HAP-1 (cell line): ENCODE results near the gene RHNO1.
A peak's percentile ranks its signal among the peaks of the same experiment; 100 is the strongest.

ENCODE experiments used
- DNase-seq, 2 experiments: peaks; one replicate each; pipeline ENCODE4 v3.0.0-alpha.2; 2016 to 2020; ENCODE audit warnings: low spot score in 2 of 2
- H3K27me3 ChIP-seq: fragments of 250-450 bp; sonication (Bioruptor Pico); 2 replicates; pipeline ENCODE4 v1.5.1; 2020; ENCODE audit warnings: low read depth, mild to moderate bottlenecking, moderate library complexity
- H3K36me3 ChIP-seq: fragments of 250-450 bp; sonication (Bioruptor Pico); replicated peaks from 2 replicates; pipeline ENCODE4 v1.5.1; 2020; ENCODE audit warnings: mild to moderate bottlenecking
- H3K4me1 ChIP-seq: fragments of 250-450 bp; sonication (Bioruptor Pico); 2 replicates; pipeline ENCODE4 v1.5.1; 2020; ENCODE audit warnings: mild to moderate bottlenecking
- H3K4me3 ChIP-seq: fragments of 250-450 bp; sonication (Bioruptor Pico); 2 replicates; pipeline ENCODE4 v1.5.1; 2020; ENCODE audit warnings: mild to moderate bottlenecking, moderate library complexity
- H3K9me3 ChIP-seq: fragments of 250-450 bp; sonication (Bioruptor Pico); 2 replicates; pipeline ENCODE4 v1.5.1; 2020; ENCODE audit warnings: mild to moderate bottlenecking, moderate library complexity
- in situ Hi-C: fragments of 300-500 bp; cut with MboI; formaldehyde crosslinking; loops from 3 replicates; pipeline ENCODE4 v1.14.3; 2020; ENCODE audit warnings: low sequenced_read_pairs, inconsistent platforms, mixed read lengths

RHNO1 gene

DNA sequence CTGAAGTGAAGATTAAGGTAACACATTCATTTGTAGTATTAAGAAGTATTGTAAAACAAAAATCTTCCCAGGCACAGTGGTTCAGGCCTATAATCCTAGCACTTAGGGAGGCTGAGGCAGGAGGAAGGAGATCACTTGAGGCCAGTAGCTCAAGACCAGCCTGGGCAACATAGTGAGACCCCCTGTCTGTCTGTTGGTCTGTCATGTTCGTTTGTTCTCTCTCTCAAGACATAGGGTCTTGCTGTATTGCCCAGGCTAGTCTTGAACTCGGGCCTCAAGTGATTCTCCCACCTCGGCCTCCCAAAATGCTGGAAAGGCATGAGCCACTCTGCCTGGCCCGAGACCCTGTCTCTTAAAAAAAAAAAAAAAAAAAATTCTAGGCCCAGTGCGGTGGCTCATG, 20.4 kb downstream of the RHNO1 start:
- Histone ChIP-seq H3K4me3 (no peak overlapping the region), H3K9me3 (no peaks in the 10 kb centered on the region), H3K36me3 (no peaks in the 10 kb centered on the region), H3K27me3 (no peaks in the 10 kb centered on the region), H3K4me1 (peaks cover 16% of the 10 kb centered on the region)
- in situ Hi-C loops: no loop called here
- no peak for DNase-seq

- Histone ChIP-seq H3K4me1 (peaks cover 8% of the 10 kb centered on the region), H3K27me3 (no peaks in the 10 kb centered on the region), H3K9me3 (no peaks in the 10 kb centered on the region), H3K4me3 (no peak overlapping the region), H3K36me3 (no peaks in the 10 kb centered on the region)
- in situ Hi-C loops: no loop called here
- no peak for DNase-seq
These were observed 23.6 kb downstream of the RHNO1 start for GRCh38 chr12:2900642-2901041.

GRCh38 chr12:2902272-2902880, 25.4 kb downstream of the RHNO1 start:
- Histone ChIP-seq H3K27me3 (no peaks in the 10 kb centered on the region), H3K4me3 (no peak overlapping the region), H3K4me1 (peaks cover 8% of the 10 kb centered on the region), H3K9me3 (no peaks in the 10 kb centered on the region), H3K36me3 (no peaks in the 10 kb centered on the region)
- DNase-seq: no peak
- in situ Hi-C loops: no loop called here

GRCh38 chr12:2904260-2904659, 27.2 kb downstream of the RHNO1 start:
- no peak for DNase-seq
- peaks cover 8% of the 10 kb centered on the region for H3K4me1 ChIP-seq
- no peak overlapping the region for H3K4me3 ChIP-seq
- no peaks in the 10 kb centered on the region for H3K36me3 ChIP-seq
- H3K9me3 ChIP-seq: no peaks in the 10 kb centered on the region
- H3K27me3 ChIP-seq: no peaks in the 10 kb centered on the region
- in situ Hi-C loops: no loop called here

DNA sequence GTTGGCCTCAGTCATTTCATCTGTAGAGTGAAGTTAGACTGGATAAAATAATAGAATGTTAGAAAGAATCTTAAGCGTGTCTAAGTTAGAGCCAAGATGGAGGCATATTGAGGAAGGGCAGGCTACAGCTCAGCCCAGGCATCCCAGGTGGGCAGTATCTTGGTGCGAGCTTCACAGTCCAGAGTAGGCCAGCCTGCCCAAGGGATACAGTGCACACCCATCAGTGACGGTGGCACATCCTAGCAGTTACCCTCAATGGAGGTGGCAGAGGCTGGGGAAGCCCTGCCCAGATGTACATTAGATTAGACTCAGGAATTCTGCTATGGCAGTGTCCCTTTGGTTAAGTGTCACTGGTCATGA, 35.2 kb downstream of the RHNO1 start:
- Histone ChIP-seq H3K27me3 (no peaks in the 10 kb centered on the region), H3K36me3 (no peaks in the 10 kb centered on the region; the same call in 1 of the 2 replicates), H3K4me3 (no peak overlapping the region), H3K4me1 (no peaks in the 10 kb centered on the region), H3K9me3 (no peaks in the 10 kb centered on the region)
- in situ Hi-C loops: no loop called here
- DNase-seq: no peak

GRCh38 chr12:2919249-2919648, 42.2 kb downstream of the RHNO1 start:
- no peaks in the 10 kb centered on the region for H3K9me3 ChIP-seq
- H3K4me3 ChIP-seq: no peak overlapping the region
- H3K4me1 ChIP-seq: peaks cover 12% of the 10 kb centered on the region
- peaks cover 15% of the 10 kb centered on the region for H3K36me3 ChIP-seq
- in situ Hi-C loops: no loop called here
- no peak for DNase-seq
- no peaks in the 10 kb centered on the region for H3K27me3 ChIP-seq

DNA sequence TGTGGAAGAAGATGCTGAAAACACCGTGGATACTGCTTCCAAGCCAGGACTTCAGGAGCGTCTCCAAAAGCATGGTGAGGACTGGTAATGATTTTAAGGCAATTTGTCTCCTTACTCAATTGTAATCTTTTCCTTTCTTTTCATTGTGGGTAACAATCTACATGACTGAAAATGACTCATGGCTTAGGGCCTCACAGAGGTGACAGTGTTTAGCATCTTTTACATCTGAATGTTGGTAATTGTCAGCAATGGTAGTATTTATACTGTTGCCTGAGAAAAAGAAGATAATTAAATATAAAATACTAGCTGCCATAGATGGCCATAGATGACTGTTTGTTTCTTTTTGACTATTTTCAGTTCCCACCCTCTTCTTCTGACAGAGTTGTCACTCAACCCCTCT, 45.3 kb downstream of the RHNO1 start:
- peaks cover 22% of the 10 kb centered on the region for H3K36me3 ChIP-seq
- H3K27me3 ChIP-seq: no peaks in the 10 kb centered on the region
- H3K4me1 ChIP-seq: peaks cover 12% of the 10 kb centered on the region
- H3K9me3 ChIP-seq: no peaks in the 10 kb centered on the region
- no peak overlapping the region for H3K4me3 ChIP-seq
- DNase-seq: peak; percentile 32 to 85
- in situ Hi-C loops: no loop called here

DNA sequence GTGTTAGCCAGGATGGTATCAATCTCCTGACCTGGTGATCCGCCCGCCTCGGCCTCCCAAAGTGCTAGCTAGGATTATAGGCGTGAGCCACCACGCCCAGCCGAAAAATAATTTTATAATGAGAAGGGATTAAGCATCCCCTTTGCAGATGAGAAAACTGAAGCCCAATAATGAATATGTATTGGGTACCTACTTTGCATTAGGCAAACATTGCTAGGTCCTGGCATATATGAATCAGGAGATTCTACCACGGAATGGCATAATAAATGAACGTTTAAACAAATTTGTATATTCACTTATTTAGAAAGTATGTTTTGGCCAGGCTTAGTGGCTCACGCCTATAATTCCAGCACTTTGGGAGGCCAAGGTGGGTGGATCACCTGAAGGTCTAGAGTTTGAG, 46.0 kb downstream of the RHNO1 start:
- DNase-seq: no peak
- peaks cover 12% of the 10 kb centered on the region for H3K4me1 ChIP-seq
- in situ Hi-C loops: no loop called here
- H3K4me3 ChIP-seq: no peak overlapping the region
- no peaks in the 10 kb centered on the region for H3K27me3 ChIP-seq
- peaks cover 22% of the 10 kb centered on the region for H3K36me3 ChIP-seq
- H3K9me3 ChIP-seq: no peaks in the 10 kb centered on the region

DNA sequence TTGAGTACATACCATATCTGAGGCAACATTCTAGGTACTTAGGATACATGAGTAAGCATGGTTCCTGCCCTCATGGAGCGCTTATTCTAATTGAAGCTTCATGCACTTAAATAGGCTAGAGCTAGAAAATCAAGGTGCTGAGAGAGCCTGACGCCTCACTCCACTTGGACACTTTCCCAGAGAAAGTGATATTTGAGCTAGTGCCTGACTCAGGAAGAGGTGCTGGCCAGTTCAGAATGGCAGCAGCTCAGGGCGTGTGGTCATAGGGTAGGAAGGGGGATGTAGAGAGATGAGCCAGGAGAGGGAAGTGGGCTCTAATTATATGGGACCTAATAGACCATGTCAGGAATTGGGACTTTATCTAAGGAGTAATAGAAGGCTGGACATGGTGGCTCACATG, 47.0 kb downstream of the RHNO1 start:
- DNase-seq: no peak
- H3K9me3 ChIP-seq: no peaks in the 10 kb centered on the region
- peaks cover 12% of the 10 kb centered on the region for H3K4me1 ChIP-seq
- no peak overlapping the region for H3K4me3 ChIP-seq
- in situ Hi-C loops: no loop called here
- peaks cover 22% of the 10 kb centered on the region for H3K36me3 ChIP-seq
- H3K27me3 ChIP-seq: no peaks in the 10 kb centered on the region

DNA sequence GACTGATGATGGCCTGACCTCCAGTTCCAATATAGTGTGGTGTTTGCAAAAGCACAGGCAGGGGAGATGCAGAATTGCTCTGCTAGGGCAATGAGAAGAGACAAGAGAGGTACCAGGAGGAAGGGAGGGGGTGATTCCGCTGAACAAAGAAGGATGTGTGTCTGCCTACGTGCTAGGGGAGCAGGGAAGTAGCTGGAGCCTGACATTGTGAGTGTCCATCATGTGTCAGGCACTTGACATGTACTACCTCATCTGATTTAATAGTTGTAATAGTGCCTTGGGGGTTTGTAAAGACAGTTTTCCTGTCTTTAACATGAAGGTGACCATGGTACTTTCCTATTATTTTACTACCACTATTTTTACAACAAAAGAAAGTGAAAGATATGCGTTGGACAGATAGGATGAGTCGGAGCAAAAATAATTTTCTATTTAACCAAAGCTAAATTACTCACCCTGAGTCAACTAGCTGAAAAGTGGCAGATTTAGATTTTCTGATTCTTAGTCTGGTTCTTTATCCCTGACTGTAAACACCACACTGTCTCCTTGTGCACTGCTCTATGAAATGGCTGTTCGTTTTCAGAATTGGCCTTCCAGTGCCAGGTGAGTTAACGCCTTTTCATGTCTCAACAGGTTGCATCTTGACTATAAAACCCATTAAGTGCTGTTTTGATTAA, 48.4 kb downstream of the RHNO1 start:
- H3K36me3 ChIP-seq: peaks cover 22% of the 10 kb centered on the region
- H3K27me3 ChIP-seq: no peaks in the 10 kb centered on the region
- H3K4me1 ChIP-seq: peaks cover 12% of the 10 kb centered on the region
- in situ Hi-C loops: no loop called here
- H3K4me3 ChIP-seq: no peak overlapping the region
- DNase-seq: no peak
- H3K9me3 ChIP-seq: no peaks in the 10 kb centered on the region

DNA sequence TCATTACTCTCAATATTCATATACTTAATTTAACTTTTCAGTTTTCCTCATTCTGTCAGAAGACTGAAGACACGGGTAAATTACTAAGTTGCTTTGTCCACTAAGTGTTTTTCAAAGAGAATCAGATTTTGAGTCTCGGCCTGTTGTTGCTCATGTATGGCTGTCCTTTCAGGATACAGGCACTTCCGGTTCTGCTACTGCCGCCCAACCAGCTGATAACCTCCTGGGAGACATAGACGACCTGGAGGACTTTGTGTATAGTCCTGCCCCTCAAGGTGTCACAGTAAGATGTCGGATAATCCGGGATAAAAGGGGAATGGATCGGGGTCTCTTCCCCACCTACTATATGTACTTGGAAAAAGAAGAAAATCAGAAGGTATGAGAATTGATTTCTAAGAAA, 53.8 kb downstream of the RHNO1 start:
- Histone ChIP-seq H3K9me3 (no peaks in the 10 kb centered on the region), H3K4me1 (no peaks in the 10 kb centered on the region; the same call in 1 of the 2 replicates), H3K36me3 (peaks cover 5% of the 10 kb centered on the region), H3K4me3 (no peak overlapping the region), H3K27me3 (no peaks in the 10 kb centered on the region)
- in situ Hi-C loops: no loop called here
- DNase-seq: no peak

DNA sequence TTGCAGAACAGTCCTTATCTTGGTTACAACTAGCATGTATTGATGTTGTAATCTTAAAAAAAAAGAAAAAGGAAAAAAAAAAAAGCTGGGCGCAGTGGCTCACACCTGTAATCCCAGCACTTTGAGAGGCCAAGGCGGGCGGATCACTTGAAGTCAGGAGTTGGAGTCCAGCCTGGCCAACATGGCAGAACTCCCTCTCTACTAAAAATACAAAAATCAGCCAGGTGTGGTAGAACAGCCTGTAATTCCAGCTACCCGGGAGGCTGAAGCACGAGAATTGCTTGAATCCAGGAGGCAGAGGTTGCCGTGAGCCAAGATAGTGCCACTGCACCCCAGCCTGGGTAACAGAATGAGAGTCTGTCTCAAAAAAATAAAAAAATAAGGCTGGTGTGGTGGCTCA, 56.6 kb downstream of the RHNO1 start:
- H3K27me3 ChIP-seq: no peaks in the 10 kb centered on the region
- peaks cover 5% of the 10 kb centered on the region for H3K36me3 ChIP-seq
- no peak overlapping the region for H3K4me3 ChIP-seq
- DNase-seq: no peak
- H3K9me3 ChIP-seq: no peaks in the 10 kb centered on the region
- in situ Hi-C loops: no loop called here
- H3K4me1 ChIP-seq: no peaks in the 10 kb centered on the region

GRCh38 chr12:2934371-2934770, 57.3 kb downstream of the RHNO1 start:
- in situ Hi-C loops: no loop called here
- Histone ChIP-seq H3K9me3 (no peaks in the 10 kb centered on the region), H3K36me3 (peaks cover 9% of the 10 kb centered on the region), H3K4me3 (no peak overlapping the region), H3K4me1 (no peaks in the 10 kb centered on the region), H3K27me3 (no peaks in the 10 kb centered on the region)
- no peak for DNase-seq

GRCh38 chr12:2936301-2936700, 59.3 kb downstream of the RHNO1 start:
- Histone ChIP-seq H3K9me3 (no peaks in the 10 kb centered on the region), H3K27me3 (no peaks in the 10 kb centered on the region), H3K4me1 (no peaks in the 10 kb centered on the region), H3K36me3 (peaks cover 16% of the 10 kb centered on the region), H3K4me3 (no peak overlapping the region)
- in situ Hi-C loops: no loop called here
- no peak for DNase-seq

- Histone ChIP-seq H3K4me3 (no peak overlapping the region), H3K27me3 (no peaks in the 10 kb centered on the region), H3K4me1 (no peaks in the 10 kb centered on the region), H3K36me3 (peaks cover 19% of the 10 kb centered on the region), H3K9me3 (no peaks in the 10 kb centered on the region)
- no peak for DNase-seq
- in situ Hi-C loops: no loop called here
These were observed 60.5 kb downstream of the RHNO1 start for GRCh38 chr12:2937500-2937899.
